ENCODE data around the gene KBTBD13. TPM values are rescaled to one million over a fixed set of nuclear protein-coding genes. Genes with fewer than 3 reads are reported as not detected.

The KBTBD13 gene
- polyA plus RNA-seq, 1 donor (not counting 4 experiments of a cell fraction or from before 2014, with no cell fraction given): not detected

GRCh38 chr15:65057549-65057940 lies 19.0 kb upstream of the KBTBD13 start:
- no peak for TF ChIP-seq EZH2 (IDR thresholded peaks at IDR 0.05; ENCODE audit: low read length)
- TF ChIP-seq CTCF (optimal IDR thresholded peaks at IDR 0.05 in 1 of 3, IDR thresholded peaks at IDR 0.05 in 1 of 3, conservative IDR thresholded peaks at IDR 0.05 in 1 of 3; ENCODE audit: extremely low read depth in 1 of 3, insufficient read depth in 2 of 3, low read length in 3 of 3): no peak
- Histone ChIP-seq H3K9me3 (ENCODE audit: control insufficient read depth, low read depth, low read length) (no peaks in the 10 kb centered on the region), H3K4me1 (ENCODE audit: control insufficient read depth, extremely low read depth, insufficient read depth, low read length) (no peaks in the 10 kb centered on the region), H3K9ac (ENCODE audit: control insufficient read depth, extremely low read depth, insufficient read depth, low read length) (no peak overlapping the region), H3K36me3 (ENCODE audit: control insufficient read depth in 2 of 2, extremely low read depth in 1 of 2, insufficient read depth in 2 of 2, low read length in 2 of 2) (no peaks in the 10 kb centered on the region), H3K4me3 (ENCODE audit: control insufficient read depth in 2 of 3, extremely low read depth in 1 of 3, insufficient read depth in 2 of 3, low read depth in 1 of 3, low read length in 3 of 3) (no peak overlapping the region), H3K9me1 (ENCODE audit: control insufficient read depth, extremely low read depth, insufficient read depth, low read length) (no peaks in the 10 kb centered on the region), H3K79me2 (ENCODE audit: control insufficient read depth, insufficient read depth, low read length) (no peaks in the 10 kb centered on the region), H2AFZ (ENCODE audit: control insufficient read depth, low read length) (no peak overlapping the region), H3K27me3 (ENCODE audit: control insufficient read depth, extremely low read depth, insufficient read depth, low read length) (peaks cover 7% of the 10 kb centered on the region), H3K4me2 (ENCODE audit: control insufficient read depth, extremely low read depth, insufficient read depth, low read depth, low read length) (no peak overlapping the region), H4K20me1 (ENCODE audit: control insufficient read depth, extremely low read depth, insufficient read depth, low read length) (no peaks in the 10 kb centered on the region), H3K27ac (ENCODE audit: control insufficient read depth, insufficient read depth, low read length) (no peak overlapping the region)
- no peak for FAIRE-seq
- dilution Hi-C loops (cut with MboI; ENCODE audit: extremely low pct_ligation_motif_present, low sequenced_read_pairs): no loop called here
- DNase-seq (ENCODE audit: low read depth, low spot score): no peak

- TF ChIP-seq EZH2 (IDR thresholded peaks at IDR 0.05; ENCODE audit: low read length) (no peak), CTCF (optimal IDR thresholded peaks at IDR 0.05 in 1 of 3, IDR thresholded peaks at IDR 0.05 in 1 of 3, conservative IDR thresholded peaks at IDR 0.05 in 1 of 3; ENCODE audit: extremely low read depth in 1 of 3, insufficient read depth in 2 of 3, low read length in 3 of 3) (no peak)
- Histone ChIP-seq H3K4me1 (ENCODE audit: control insufficient read depth, extremely low read depth, insufficient read depth, low read length) (no peaks in the 10 kb centered on the region), H3K9me3 (ENCODE audit: control insufficient read depth, low read depth, low read length) (no peaks in the 10 kb centered on the region), H3K4me2 (ENCODE audit: control insufficient read depth, extremely low read depth, insufficient read depth, low read depth, low read length) (no peak overlapping the region), H3K27me3 (ENCODE audit: control insufficient read depth, extremely low read depth, insufficient read depth, low read length) (peaks cover 10% of the 10 kb centered on the region), H3K9ac (ENCODE audit: control insufficient read depth, extremely low read depth, insufficient read depth, low read length) (no peak overlapping the region), H3K4me3 (ENCODE audit: control insufficient read depth in 2 of 3, extremely low read depth in 1 of 3, insufficient read depth in 2 of 3, low read depth in 1 of 3, low read length in 3 of 3) (no peak overlapping the region), H3K27ac (ENCODE audit: control insufficient read depth, insufficient read depth, low read length) (no peak overlapping the region), H3K79me2 (ENCODE audit: control insufficient read depth, insufficient read depth, low read length) (no peaks in the 10 kb centered on the region), H2AFZ (ENCODE audit: control insufficient read depth, low read length) (no peak overlapping the region), H4K20me1 (ENCODE audit: control insufficient read depth, extremely low read depth, insufficient read depth, low read length) (no peaks in the 10 kb centered on the region), H3K9me1 (ENCODE audit: control insufficient read depth, extremely low read depth, insufficient read depth, low read length) (no peaks in the 10 kb centered on the region), H3K36me3 (ENCODE audit: control insufficient read depth in 2 of 2, extremely low read depth in 1 of 2, insufficient read depth in 2 of 2, low read length in 2 of 2) (no peaks in the 10 kb centered on the region)
- DNase-seq (ENCODE audit: low read depth, low spot score) (no peak), FAIRE-seq (no peak)
- dilution Hi-C loops (cut with MboI; ENCODE audit: extremely low pct_ligation_motif_present, low sequenced_read_pairs): no loop called here
Measured at GRCh38 chr15:65058394-65059368, 17.9 kb upstream of the KBTBD13 start.

All from keratinocyte (primary cell).